Measurements from ENCODE around the gene ZNF606. TPM values are rescaled to one million over a fixed set of nuclear protein-coding genes. Genes with fewer than 3 reads are reported as not detected.

ZNF606 gene
- 9.0 and 10.7 TPM in 2 replicates for total RNA-seq

DNA sequence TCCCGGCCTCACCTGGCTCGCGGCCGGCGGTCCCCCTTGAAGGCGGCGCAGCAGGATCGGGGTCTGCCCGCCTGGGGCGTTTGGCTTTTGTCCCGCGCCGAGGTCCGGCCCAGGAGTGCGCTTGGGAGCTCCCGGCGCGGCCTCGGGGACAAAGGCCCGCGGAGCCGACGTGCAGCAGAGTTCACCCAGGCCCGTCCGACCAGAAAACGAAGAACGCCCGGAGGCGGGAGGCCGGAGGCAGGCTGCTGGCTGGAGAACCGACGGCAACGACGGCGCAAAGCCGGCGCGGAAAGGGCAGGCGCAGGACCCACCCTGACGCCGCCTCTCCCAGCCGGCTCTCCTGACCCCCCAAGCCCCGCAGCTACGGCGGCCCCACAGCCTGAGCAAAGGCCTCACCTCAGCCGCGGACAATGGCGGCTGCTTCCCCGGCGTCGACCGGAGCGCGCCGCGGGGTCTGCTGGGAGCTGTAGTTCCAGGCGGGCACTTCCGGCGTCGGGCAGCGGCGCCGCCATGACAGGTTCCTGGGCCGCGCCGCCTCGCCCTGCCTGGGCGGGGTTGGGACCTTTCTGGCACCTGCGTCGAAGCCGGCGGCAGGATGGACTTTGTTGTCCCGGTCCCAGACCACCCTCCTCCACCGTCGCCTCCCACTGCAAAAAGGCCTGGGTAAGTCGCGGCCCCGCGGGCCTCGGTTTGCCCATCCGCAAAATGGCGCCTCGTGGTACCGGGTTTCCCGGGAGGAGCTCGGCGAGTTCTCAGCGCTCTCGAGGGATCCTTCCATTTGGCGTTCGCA is at the start of gene ZNF606:
Gene ZNF606, minus strand, starts transcription at position 437 of the 790 bp plus-strand sequence. CDS start 1,501 bp downstream, outside the sequence.

DNA sequence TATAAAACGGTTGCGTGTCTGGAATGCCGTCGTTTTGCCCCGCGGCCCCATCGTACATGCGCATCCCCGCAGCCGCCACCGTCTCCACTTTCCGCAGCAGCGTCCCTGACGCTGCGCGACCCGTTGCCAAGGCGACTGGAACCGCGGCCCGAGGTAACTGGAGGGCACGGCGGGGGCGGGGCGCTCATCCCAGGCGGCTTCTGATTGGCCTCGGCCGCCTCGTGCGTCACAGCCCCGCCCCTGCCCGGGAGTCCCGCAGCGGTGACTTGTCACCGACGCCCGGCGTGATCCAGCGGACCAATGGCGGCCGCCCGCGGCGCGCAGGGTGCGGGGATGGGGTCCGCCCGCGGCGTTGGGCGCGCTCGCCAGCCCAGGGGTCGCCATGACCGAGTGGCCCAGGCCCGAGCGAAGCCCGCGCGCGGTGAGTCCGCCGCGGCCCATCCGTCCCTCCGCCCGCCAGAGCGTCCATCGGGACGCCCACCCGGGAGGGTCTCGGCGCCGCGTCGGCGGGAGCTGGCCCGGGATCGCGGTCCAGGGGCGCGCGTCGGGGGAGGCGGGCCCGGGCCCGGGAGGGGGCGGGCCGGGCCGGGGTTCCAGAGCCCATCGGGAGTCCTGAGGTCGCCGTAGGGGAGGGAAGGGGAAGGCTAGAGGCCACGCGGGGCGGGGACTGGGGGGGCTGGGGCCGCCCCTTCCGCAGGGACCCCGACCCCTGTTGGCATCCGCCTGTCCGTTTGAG is 31.3 kb upstream of the ZNF606 start, which contains the start of gene ZSCAN1:
Gene ZSCAN1, plus strand, starts transcription at position 285 of the 736 bp plus-strand sequence. CDS start 3,812 bp downstream, outside the sequence.

GRCh38 chr19:57974434-57974833 is 28.2 kb downstream of the ZNF606 start, which contains the start of gene C19orf18:
Gene C19orf18, minus strand, starts transcription at chr19:57974534. Its CDS starts 102 bp downstream, at chr19:57974432.

DNA sequence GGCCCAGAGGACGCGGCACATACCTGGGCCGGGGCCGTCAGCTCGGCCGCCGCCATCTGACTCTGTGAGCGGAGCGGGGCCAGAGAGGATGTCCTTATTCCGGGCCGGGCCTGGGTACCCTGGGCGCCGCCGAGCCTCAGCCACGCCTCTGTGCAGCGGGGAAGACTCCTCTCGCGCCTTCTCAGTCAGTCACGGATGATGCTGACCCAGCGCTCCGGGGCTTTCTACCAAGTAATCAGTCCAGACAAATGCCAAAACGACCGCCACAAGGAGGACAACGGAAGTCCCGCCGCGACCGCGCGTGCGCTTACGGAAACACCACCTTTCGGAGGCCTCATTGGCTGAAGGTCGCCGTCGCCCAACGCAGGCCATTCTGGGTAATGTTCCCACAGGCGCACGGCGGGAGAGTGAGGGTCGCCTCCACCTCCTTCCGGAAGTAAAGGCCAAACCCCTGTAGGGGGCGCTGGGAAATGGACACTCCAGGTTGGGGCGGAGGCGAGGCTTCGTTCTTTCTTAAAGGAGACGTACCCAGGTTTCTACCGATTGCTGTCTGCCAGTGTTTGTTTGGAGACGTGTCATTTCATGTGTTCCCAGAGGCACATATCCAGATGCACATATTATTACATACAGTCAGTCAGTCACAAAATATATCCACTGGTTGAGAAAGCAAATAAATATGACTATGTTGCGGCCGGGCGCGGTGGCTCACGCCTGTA is 55.0 kb downstream of the ZNF606 start, which contains the start of gene ZNF256:
Gene ZNF256, minus strand, starts transcription at position 288 of the 716 bp plus-strand sequence. Its CDS starts 232 bp downstream, at position 56.

DNA sequence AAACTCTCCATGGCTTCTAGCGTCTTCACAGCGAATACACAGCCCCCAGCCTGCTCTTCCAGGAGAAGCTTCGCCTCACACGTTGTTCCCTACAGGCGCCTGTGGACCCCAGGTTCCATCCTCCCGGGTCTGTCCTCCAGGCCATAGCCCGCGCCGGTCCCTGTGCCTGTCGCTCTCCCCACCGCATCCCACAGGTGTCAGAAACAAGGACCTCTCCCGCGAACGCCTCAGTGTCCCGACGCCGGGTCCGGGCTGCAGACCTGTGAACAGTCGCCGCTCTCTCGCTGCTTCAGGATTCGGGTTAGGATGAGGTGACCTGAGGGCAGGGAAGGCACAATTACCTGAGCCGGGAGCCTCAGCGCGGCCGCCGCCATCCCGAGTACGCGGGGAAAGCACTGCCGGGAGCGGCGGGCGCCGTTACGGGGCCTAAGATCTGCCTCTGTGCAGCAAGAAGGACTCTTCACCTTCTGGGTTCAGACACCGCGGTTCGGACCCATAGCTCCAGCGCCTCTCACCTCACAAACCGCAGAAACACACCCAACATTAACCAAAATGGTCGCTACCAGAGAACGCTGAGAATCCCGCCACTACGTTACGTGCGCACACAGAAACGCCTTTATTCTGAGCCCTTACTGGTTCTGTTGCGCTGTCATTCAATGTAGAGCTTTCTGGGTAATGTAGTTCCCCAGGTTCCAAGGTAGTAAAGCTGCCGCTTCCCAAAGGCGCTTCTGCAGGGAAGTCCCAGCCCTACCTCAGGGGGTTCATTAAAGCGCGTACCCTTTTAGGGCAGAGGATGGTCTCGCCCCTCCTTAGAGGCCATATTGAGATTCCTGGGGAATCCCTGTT is 67.6 kb downstream of the ZNF606 start, which contains the start of gene ZNF418:
Gene ZNF418, minus strand, starts transcription at position 583 of the 846 bp plus-strand sequence. CDS start 1,580 bp downstream, outside the sequence.

Other genes with a start within 250 kb of the ZNF606 start
- 13.9 and 16.2 TPM in 2 replicates for gene ZNF586, start 233.1 kb downstream of the ZNF606 start, total RNA-seq
- gene ZNF552, start 187.9 kb downstream of the ZNF606 start, total RNA-seq: 3.2 and 4.7 TPM in 2 replicates
- gene ZNF587B, start 172.5 kb downstream of the ZNF606 start, total RNA-seq: 20.8 and 22.9 TPM in 2 replicates
- 19.3 and 20.5 TPM in 2 replicates for gene ZNF587, start 153.0 kb downstream of the ZNF606 start, total RNA-seq
- 6.9 and 7.3 TPM in 2 replicates for gene ZNF814, start 113.8 kb downstream of the ZNF606 start, total RNA-seq
- gene ZNF417, start 86.2 kb downstream of the ZNF606 start, total RNA-seq: 20.7 and 21.4 TPM in 2 replicates
- 7.8 and 8.0 TPM in 2 replicates for gene ZNF418, start 67.4 kb downstream of the ZNF606 start, total RNA-seq
- 6.2 and 6.3 TPM in 2 replicates for gene ZNF256, start 55.1 kb downstream of the ZNF606 start, total RNA-seq
- 0.25 and 0.53 TPM in 2 replicates for gene C19orf18, start 28.3 kb downstream of the ZNF606 start, total RNA-seq
- not detected in 2 replicates for gene ZSCAN1, start 31.2 kb upstream of the ZNF606 start, total RNA-seq
- 4.5 and 5.9 TPM in 2 replicates for gene ZNF135, start 56.5 kb upstream of the ZNF606 start, total RNA-seq
- gene ZSCAN18, start 95.4 kb upstream of the ZNF606 start, total RNA-seq: 27.9 and 37.5 TPM in 2 replicates
- 14.1 and 14.7 TPM in 2 replicates for gene ZNF329, start 148.0 kb upstream of the ZNF606 start, total RNA-seq
- 22.2 and 23.9 TPM in 2 replicates for gene ZNF274, start 180.2 kb upstream of the ZNF606 start, total RNA-seq
- gene ZNF544, start 226.1 kb upstream of the ZNF606 start, total RNA-seq: 32.6 and 34.4 TPM in 2 replicates

Data from aortic smooth muscle cell (primary cell).